SU-DHL-6 (cell line): ENCODE results near the gene UQCR11.

Experiments used
- EZH2phosphoT487 ChIP-seq: fragments of 200-600 bp; sonication (generic), shearing (Covaris generic); conservative IDR thresholded peaks from 2 replicates; pipeline ENCODE4 v1.6.1; 2018; ENCODE audit warnings: mild to moderate bottlenecking, antibody characterized with exemption, low read length, moderate library complexity, mixed read lengths
- TF ChIP-seq, protein P1 (sequence below): fragments of 200-600 bp; sonication (generic); IDR thresholded peaks from one replicate; pipeline ENCODE4 v1.5.1; 2017; ENCODE audit warnings: antibody characterized with exemption, mild to moderate bottlenecking, low read length, moderate library complexity; ENCODE audit not compliant: insufficient read depth, poor library complexity, severe bottlenecking

DNA sequence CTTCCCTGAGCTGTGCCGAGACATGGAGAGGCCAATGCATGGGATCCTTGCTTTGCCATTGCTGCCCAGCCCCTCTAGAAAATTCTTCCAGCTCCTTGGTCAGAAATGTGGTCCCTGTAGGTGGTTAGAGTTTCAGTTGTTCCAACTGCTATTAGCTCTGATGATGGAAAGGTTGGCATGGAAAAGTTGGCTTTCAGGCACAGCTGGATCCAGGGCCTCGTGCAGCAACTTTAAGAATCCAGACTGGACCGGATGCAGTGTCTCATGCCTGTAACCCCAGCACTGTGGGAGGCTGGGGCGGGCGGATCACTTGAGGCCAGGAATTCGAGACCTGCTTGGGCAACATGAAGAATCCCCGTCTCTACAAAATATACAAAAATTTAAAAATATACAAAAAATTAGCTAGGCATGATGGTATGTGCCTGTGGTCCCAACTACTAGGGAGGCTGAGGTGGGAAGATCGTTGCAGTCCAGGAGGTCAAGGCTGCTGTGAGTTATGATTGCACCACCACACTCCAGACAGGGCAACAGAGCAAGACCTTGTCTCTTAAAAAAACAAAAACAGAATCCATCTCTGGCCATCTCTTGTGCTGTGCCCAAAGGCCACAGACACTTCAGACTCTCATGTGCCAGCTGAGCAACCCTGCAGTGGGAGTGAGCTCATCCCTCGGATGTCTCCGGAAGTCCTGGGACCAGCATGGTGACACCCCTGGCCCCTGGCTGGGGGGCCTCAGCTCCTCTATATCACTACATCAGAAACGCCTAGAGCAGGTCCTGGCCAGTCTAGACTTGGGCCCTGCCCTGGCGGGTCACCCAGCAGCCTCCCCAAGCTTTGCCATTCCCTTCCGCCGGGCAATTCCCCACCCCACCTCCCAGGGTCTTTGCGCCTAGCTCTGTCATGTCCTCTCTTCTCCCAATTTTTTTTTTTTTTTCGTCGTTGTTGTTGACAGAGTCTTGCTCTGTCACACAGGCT, 53.9 kb downstream of the UQCR11 start:
- TF ChIP-seq, protein P1, sequence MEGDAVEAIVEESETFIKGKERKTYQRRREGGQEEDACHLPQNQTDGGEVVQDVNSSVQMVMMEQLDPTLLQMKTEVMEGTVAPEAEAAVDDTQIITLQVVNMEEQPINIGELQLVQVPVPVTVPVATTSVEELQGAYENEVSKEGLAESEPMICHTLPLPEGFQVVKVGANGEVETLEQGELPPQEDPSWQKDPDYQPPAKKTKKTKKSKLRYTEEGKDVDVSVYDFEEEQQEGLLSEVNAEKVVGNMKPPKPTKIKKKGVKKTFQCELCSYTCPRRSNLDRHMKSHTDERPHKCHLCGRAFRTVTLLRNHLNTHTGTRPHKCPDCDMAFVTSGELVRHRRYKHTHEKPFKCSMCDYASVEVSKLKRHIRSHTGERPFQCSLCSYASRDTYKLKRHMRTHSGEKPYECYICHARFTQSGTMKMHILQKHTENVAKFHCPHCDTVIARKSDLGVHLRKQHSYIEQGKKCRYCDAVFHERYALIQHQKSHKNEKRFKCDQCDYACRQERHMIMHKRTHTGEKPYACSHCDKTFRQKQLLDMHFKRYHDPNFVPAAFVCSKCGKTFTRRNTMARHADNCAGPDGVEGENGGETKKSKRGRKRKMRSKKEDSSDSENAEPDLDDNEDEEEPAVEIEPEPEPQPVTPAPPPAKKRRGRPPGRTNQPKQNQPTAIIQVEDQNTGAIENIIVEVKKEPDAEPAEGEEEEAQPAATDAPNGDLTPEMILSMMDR: no peak
- no peak for TF ChIP-seq EZH2phosphoT487
